ENCODE results near the gene RHBDL1.

The RHBDL1 gene

DNA sequence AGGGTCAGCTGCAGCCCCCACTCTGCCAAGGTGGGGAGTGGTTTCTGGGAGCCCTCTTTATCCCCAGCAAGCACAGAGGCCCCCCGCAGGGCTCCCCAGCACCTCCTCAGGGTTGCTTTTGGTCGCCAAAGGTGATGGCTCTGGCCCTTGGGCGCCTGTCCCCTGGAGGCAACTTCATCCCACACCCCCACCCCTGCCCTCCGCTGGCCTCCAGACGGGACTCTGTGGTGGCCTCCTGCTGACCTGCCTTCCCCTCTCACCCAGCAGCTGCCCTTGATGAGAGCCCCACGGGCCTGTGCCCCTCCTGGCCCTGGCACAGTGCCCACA, 15.4 kb upstream of the RHBDL1 start:
- H3K27me3 ChIP-seq (ENCODE audit: control insufficient read depth, low read length), result no peaks in the 10 kb centered on the region
- peaks cover 68% of the 10 kb centered on the region for H3K36me3 ChIP-seq (ENCODE audit: control insufficient read depth, low read length)
- H3K79me2 ChIP-seq (ENCODE audit: control insufficient read depth, low read length), result no peaks in the 10 kb centered on the region
- no peaks in the 10 kb centered on the region for H4K20me1 ChIP-seq (ENCODE audit: control insufficient read depth, insufficient read depth, low read depth, low read length)
- H3K4me2 ChIP-seq (ENCODE audit: low read length), result peak overlapping the region; percentile 43; the same call in 1 of the 2 replicates
- H3K4me3 ChIP-seq (ENCODE audit: low read length), result no peak overlapping the region
- no peak overlapping the region for H3K27ac ChIP-seq (ENCODE audit: low read depth, low read length)
- H3K4me1 ChIP-seq (ENCODE audit: control insufficient read depth, low read length), result peaks cover 12% of the 10 kb centered on the region
- H3F3A ChIP-seq (ENCODE audit: control insufficient read depth, insufficient read depth), result no peaks in the 10 kb centered on the region
- no peaks in the 10 kb centered on the region for H3K9me2 ChIP-seq (replicated peaks; ENCODE audit: control insufficient read depth, low read length)
- no peaks in the 10 kb centered on the region for H3K9me3 ChIP-seq (ENCODE audit: control insufficient read depth, insufficient read depth, low read length)
- TF ChIP-seq, protein P1, sequence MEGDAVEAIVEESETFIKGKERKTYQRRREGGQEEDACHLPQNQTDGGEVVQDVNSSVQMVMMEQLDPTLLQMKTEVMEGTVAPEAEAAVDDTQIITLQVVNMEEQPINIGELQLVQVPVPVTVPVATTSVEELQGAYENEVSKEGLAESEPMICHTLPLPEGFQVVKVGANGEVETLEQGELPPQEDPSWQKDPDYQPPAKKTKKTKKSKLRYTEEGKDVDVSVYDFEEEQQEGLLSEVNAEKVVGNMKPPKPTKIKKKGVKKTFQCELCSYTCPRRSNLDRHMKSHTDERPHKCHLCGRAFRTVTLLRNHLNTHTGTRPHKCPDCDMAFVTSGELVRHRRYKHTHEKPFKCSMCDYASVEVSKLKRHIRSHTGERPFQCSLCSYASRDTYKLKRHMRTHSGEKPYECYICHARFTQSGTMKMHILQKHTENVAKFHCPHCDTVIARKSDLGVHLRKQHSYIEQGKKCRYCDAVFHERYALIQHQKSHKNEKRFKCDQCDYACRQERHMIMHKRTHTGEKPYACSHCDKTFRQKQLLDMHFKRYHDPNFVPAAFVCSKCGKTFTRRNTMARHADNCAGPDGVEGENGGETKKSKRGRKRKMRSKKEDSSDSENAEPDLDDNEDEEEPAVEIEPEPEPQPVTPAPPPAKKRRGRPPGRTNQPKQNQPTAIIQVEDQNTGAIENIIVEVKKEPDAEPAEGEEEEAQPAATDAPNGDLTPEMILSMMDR (IDR thresholded peaks at IDR 0.05; ENCODE audit: low read depth, low read length, poor library complexity, severe bottlenecking), result no peak
- no peak for TF ChIP-seq EZH2phosphoT487 (IDR thresholded peaks at IDR 0.05; ENCODE audit: borderline replicate concordance, low read length)

DNA sequence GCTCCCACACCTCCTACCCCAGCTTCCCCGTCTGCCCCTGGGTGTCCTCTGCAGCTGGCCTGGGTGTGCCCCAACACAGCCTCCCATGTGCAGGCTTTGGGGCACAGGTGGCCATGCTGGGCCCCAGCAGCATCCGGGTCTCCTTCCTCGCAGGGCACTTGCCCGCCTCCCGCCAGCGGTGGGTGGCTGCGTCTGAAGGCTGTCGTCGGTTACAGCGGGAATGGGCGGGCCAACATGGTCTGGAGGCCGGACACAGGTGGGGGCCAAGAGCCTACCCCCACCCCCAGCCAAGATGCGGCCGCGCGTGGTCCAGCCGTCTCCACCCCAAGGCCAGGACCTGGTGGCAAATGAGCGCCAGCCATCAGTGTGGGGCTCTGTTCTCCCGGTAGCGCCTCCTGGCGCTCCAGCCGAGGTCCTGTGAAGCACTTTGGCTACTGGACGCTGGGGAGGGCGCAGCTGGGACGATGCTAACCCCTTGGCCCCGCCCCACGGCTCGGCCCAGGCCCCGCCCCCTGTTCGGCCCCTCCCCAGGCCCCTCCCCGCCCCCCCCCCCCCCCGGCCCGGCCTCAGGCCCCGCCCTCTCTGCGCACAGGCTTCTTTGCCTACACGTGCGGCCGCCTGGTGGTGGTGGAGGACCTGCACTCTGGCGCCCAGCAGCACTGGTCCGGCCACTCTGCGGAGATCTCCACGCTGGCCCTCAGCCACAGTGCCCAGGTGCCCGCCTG, 14.8 kb upstream of the RHBDL1 start:
- no peak overlapping the region for H3K27ac ChIP-seq (ENCODE audit: low read depth, low read length)
- no peaks in the 10 kb centered on the region for H3K9me3 ChIP-seq (ENCODE audit: control insufficient read depth, insufficient read depth, low read length)
- no peaks in the 10 kb centered on the region for H4K20me1 ChIP-seq (ENCODE audit: control insufficient read depth, insufficient read depth, low read depth, low read length)
- peak overlapping the region; percentile 30; the same call in 1 of the 2 replicates for H3K4me3 ChIP-seq (ENCODE audit: low read length)
- no peaks in the 10 kb centered on the region for H3K79me2 ChIP-seq (ENCODE audit: control insufficient read depth, low read length)
- H3K4me2 ChIP-seq (ENCODE audit: low read length), result peak overlapping the region; percentile 43
- TF ChIP-seq, protein P1 (IDR thresholded peaks at IDR 0.05; ENCODE audit: low read depth, low read length, poor library complexity, severe bottlenecking), result peak; percentile 33
- no peak for TF ChIP-seq EZH2phosphoT487 (IDR thresholded peaks at IDR 0.05; ENCODE audit: borderline replicate concordance, low read length)
- H3K36me3 ChIP-seq (ENCODE audit: control insufficient read depth, low read length), result peaks cover 64% of the 10 kb centered on the region
- H3K27me3 ChIP-seq (ENCODE audit: control insufficient read depth, low read length), result no peaks in the 10 kb centered on the region
- no peaks in the 10 kb centered on the region for H3F3A ChIP-seq (ENCODE audit: control insufficient read depth, insufficient read depth)
- H3K4me1 ChIP-seq (ENCODE audit: control insufficient read depth, low read length), result peaks cover 12% of the 10 kb centered on the region
- no peaks in the 10 kb centered on the region for H3K9me2 ChIP-seq (replicated peaks; ENCODE audit: control insufficient read depth, low read length)

DNA sequence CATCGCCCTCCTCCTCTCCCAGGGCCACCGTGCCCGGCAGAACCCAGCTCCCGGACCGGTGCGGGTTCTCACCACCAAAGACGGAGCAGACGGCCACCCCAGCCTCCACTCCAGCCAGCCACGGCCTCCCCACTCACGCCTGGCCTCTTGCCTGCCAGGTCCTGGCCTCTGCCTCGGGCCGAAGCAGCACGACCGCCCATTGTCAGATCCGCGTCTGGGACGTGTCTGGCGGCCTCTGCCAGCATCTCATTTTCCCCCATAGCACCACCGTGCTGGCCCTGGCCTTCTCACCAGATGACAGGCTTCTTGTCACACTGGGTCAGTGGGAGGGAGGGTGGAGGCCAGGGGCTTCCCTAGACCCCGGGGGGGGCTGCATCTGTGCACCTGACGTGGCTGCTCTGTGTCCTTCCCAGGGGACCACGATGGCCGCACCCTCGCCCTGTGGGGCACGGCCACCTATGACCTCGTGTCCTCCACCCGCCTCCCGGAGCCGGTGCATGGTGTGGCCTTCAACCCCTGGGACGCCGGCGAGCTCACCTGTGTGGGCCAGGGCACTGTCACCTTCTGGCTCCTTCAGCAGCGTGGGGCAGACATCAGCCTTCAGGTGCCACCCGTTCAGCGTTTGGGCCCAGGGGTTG, 14.2 kb upstream of the RHBDL1 start:
- Histone ChIP-seq H3K9me3 (ENCODE audit: control insufficient read depth, insufficient read depth, low read length) (no peaks in the 10 kb centered on the region), H3K4me2 (ENCODE audit: low read length) (peak overlapping the region; percentile 38; the same call in 1 of the 2 replicates), H3K27ac (ENCODE audit: low read depth, low read length) (no peak overlapping the region), H3F3A (ENCODE audit: control insufficient read depth, insufficient read depth) (no peaks in the 10 kb centered on the region), H3K79me2 (ENCODE audit: control insufficient read depth, low read length) (no peaks in the 10 kb centered on the region), H3K4me1 (ENCODE audit: control insufficient read depth, low read length) (peaks cover 12% of the 10 kb centered on the region), H3K36me3 (ENCODE audit: control insufficient read depth, low read length) (peaks cover 64% of the 10 kb centered on the region), H3K27me3 (ENCODE audit: control insufficient read depth, low read length) (no peaks in the 10 kb centered on the region), H4K20me1 (ENCODE audit: control insufficient read depth, insufficient read depth, low read depth, low read length) (no peaks in the 10 kb centered on the region), H3K4me3 (ENCODE audit: low read length) (peak overlapping the region; percentile 30; the same call in 1 of the 2 replicates), H3K9me2 (replicated peaks; ENCODE audit: control insufficient read depth, low read length) (no peaks in the 10 kb centered on the region)
- no peak for TF ChIP-seq EZH2phosphoT487 (IDR thresholded peaks at IDR 0.05; ENCODE audit: borderline replicate concordance, low read length)
- TF ChIP-seq, protein P1 (IDR thresholded peaks at IDR 0.05; ENCODE audit: low read depth, low read length, poor library complexity, severe bottlenecking), result peak; percentile 27
